Measurements from ENCODE around the gene ACBD3.

- TF ChIP-seq POLR2AphosphoS5 (IDR thresholded peaks at IDR 0.05; ENCODE audit: low read depth, low read length), result no peak
- TF ChIP-seq POLR2A (IDR thresholded peaks at IDR 0.05; ENCODE audit: low read depth, low read length), result no peak
- TF ChIP-seq TAF1 (IDR thresholded peaks at IDR 0.05; ENCODE audit: borderline replicate concordance, low read depth, low read length), result no peak
Measured at GRCh38 chr1:226144045-226144444, 42.5 kb downstream of the ACBD3 start.
